Stimulated activated CD4-positive, alpha-beta T cell treated with anti-CD3 and anti-CD28 coated beads, Interleukin-1b, Interleukin-23, amount 100 ng/mL, for 48 hours (primary cell): ENCODE measurements around the gene FMN2.

ENCODE experiments used
- DNase-seq: peaks from one replicate; pipeline ENCODE4 v3.0.0-alpha.2; 2020

Gene FMN2

DNA sequence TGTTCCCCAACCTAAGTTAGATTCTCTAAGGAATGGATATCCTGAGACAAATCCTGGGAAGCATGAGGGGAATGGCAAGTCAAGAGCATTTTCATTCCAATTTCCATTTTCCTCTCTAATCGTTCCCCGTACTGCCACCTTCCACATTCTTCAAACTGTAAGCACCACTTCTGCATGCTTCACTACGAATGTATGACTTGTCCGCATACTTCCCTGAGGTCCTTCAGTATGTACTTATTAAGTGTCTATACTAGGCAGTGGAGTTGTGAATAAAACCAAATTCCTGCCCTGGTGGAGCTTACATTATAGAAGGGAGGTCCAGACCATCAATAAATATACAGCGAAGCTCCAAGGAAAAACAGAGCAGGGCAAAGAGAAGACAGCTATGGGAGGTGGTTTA lies 365.5 kb downstream of the FMN2 start:
- DNase-seq: no peak

DNA sequence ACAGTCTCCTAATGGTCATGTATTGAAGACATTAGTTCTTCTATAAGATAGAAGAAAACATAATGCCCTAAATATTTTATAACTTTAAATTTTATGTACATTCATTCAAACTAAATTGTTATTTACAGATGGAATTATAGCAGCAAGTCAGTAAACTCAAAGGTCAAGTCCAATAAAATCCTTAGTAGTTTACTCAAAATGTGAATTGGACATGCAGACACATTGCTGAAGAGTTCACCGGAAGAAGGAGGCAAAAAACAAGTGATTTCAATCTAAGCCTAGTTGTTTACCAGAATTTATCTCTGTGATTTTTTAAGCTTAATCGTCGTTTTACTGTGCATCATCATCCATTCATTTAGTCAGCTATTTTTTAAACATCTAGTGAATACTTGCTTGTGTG lies 370.6 kb downstream of the FMN2 start:
- no peak for DNase-seq

DNA sequence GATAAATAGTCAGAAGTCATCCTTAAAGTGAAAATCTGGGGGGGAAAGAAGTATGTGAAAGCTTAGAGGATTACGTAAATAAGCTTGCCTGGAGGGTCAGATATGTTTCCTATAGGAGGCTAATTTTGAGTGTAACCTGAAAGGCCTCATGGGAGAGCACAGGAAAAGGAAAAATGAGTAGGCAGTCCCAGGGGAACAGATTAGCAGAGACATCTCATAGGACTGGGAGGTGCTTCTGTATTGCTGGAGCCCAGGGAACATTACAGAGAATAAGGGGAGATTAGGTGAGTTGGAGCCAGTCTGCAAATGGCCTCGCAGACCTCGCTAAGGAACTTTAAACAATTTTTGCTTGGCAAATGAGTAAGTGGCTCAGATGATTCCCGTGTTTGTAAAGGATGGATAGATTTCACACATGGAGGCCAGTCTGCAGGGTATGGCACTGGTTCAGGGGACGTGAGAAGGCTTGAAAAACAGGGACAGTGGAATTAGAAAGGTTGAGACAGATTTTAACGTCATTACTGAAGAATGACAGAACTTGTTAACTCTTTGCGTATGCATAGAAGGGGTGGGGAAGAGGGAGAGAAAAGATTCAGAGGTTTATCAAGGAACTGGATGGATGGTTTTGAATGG lies 371.2 kb downstream of the FMN2 start:
- DNase-seq: no peak

DNA sequence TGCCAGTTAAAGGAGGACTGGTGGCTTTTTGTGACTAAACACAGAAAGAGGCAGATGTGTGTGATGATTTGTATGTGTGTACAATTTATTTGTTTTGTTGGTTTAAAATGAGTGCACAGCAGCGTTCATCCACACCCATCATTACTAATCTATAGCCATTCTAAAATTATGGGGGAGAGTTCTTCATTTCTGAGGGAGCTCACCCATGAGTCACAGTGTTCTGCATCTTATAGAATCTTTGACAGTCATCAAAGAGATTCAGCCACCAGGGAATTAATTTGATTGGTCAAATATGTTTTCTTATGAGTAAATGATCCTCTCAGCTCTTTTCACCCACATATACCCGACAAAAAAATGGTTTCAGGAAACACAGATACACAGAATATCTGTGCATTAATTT lies 372.4 kb downstream of the FMN2 start:
- no peak for DNase-seq

DNA sequence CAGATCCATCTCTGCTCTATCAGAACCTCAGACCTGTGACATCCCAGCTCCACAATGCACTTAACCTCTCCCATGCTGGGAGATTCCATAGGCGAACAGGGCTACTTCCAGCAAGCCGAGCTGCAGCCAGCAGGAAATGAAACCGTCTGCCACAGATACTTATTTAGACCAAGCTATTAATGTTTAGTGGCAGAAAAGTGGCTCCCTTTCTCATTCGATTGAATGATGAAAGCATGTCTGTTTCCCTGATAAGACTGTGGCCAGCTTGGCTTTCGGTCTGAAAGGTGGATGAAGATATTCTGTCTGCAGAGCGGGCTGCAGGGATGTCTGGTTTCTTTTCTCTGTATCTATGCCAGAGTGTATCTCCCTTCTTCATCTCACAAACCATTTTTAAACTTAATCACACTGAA lies 373.9 kb downstream of the FMN2 start:
- no peak for DNase-seq

DNA sequence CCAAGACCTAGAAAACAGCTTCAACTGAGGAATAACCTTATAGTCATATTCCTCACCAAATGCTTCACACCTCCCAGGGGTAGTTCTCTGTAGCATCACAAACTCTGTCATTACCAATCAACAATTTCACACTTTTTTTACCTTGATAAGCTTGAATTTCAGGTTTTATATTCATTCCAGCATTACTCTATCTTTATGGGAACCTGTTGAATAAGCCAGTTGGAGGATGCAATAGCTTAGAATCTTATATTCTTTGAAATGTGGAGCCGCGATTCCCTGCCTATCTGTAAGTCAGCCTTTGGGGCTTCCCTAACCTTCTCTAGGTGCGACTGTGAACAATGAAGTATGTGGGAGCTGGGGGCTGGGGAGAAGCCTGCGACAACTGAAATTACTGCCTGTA lies 374.8 kb downstream of the FMN2 start:
- DNase-seq: no peak

DNA sequence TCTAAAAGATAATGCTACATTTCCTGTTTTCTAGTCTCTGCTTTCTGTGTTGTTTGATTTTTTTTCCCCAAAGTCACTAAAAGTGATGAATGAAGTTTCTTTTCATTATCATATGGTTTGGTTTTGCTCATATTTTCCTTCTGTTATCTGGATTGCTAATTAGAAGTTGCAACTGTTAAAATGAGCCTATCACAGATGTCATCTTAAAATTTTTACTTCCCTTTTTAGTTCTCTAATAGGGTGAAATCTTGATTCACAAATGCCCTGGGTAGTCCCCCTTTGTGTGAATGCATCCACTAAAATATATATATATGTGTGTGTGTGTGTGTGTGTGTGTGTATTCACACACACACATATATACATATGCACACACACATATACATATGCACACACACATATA lies 376.2 kb downstream of the FMN2 start:
- DNase-seq: no peak

DNA sequence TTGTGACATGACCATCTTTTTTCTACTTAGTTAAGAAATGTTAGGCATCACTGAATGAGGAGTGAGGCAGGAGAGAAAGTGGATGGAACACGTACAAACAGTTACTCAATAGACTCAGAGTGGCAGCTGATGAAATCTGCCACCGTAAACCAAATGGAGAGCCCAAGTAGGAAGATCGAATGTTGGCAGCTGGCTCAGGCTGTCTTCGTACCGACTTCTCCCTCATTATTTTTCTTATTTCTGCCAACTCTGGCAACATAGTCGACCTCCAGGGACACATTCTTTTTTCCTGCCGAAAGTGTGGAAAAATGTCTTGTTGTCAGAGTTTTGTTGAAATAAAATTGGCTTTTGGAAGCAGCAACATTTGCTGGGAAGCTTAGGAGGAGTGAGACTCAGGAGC lies 377.0 kb downstream of the FMN2 start:
- DNase-seq: no peak

DNA sequence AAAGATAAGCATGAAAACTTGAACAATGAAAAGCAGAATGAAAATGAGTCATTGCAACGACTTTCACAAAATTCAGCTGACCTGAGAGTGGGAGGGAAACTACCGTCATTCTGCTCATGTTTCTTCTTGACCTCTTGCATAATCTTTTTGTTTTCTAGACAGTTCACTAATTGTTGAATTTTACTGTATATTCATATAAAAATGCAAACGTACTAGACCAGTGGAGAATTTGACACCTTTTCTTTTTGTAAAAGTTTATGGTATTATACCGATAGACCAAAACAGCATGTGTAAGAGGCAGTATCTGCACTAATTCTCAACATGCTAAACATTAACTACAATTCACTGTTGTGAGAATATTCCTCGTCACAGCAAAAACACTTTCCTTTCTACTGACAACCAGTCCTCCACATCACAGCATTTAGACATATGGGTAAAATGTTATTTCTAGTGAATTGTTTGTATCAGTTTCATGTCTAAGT lies 382.5 kb downstream of the FMN2 start:
- DNase-seq: no peak

DNA sequence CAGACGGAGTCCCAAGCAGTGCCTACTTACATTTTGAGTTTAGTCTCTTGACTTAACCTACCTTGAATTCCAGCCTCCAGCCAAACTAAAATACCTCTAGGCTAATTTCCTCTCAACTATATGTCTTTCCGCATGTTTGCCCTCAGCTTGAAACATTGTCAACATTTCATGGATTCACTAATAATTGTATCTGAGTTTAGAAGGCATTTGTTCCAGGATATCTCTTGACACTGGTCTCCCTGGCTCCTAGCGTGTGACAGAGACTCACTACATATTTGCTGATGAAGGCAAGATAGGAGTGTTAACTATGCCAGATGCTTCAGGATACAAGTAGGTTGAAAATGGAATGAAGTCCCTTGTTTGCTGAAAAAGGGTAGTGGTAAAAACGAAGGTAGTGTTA lies 384.1 kb downstream of the FMN2 start:
- DNase-seq: no peak

DNA sequence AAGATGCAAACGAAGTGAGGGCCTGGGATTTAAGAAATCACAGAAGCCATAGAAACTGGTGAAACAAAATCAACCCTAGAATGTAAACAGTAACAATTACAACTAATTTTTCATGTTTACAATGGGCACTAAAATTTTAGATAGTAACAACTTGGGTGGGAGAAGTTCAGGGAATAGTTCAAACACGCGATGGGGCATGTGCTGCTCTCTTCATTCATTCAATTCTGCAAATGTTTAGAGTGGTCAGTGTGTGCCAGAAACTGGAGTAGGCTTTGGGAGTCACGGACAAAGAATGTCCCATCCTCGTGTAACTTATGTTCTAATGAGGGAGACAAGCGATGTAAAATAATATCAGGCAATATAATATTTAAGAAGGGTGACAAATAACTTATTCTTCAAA lies 386.9 kb downstream of the FMN2 start:
- DNase-seq: no peak

DNA sequence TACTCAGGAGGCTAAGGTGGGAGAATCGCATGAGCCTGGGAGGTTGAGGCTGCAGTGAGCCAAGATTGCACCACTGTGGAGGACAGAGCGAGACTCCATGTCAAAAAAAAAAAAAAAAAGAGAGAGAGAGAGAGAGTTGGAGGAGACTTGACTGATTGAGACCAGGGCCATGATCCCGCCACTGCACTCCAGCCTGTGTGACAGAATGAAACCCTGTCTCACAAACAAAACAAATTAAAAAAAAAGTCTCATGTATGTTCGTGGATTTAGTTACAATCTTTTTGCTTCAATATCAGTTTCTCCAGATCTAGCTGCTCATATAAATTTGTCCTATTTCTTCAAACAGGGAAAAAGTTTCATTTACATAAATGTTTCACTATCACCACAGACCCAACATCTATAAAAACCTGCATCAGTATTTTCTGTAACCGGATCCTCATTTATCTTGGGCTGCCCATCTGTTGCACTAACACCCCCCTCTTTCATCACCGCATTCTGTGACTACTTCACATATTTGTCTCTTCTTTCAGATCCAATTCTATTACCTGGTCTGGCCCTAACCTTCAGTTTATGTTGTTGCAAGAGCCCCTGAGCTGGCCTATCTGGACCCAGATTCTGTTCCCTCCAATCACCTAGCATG lies 393.2 kb downstream of the FMN2 start:
- DNase-seq: no peak

DNA sequence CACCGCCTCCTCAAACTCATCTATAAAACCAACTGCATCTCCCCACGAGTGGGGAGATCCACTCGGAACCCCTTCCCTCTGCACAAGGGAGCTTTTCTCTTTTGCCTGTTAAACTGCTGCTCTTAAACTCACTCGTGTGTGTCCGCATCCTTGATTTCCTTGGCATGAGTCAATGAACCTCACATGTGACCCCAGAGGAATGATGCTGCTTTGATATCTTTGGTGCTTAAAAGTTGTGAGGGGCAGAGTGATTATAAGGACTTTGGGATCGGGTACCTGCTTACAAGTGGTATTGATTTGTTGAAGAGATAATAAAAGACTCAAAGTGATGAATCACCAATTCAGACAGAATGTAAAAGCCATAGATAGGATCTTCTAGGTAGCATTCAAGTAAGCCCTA lies 394.9 kb downstream of the FMN2 start:
- no peak for DNase-seq

DNA sequence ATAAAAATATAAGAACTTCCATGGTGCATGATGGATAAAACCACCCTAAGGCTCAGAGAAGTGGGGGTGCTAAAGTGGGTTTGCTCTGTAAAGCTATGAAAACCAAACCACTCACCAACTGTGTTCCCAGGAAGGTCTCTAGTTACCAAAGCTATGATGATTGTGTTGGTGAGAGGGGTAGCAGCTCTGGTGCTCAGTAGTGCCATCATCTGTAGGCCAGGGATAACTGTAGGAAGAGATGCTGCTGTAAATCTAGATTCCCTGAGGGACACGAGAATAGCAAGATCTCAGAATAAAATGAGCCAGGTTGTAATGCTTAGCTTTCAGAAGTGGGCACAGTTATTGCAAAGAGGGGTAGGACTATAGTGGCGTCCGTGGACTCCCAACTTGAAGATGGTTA lies 395.8 kb downstream of the FMN2 start:
- DNase-seq: no peak

DNA sequence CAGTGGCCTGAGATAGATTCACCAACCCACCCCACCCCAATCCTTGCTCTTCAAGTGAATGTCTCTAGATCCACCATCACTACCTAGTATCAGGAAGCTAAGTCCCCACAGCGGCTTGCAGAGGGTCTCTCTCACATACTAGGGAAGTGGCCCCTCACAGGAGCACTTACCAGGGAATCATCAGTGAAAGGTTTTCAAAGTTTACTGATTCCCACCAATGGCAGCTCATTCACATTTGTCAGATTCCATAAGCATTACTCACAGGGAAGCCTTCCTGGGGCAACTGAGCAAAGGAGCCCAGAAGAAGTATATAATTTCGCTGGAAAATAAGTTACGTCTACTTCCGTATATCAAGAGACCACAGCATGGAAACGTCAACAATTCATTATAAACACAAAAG lies 399.5 kb downstream of the FMN2 start:
- DNase-seq: no peak

DNA sequence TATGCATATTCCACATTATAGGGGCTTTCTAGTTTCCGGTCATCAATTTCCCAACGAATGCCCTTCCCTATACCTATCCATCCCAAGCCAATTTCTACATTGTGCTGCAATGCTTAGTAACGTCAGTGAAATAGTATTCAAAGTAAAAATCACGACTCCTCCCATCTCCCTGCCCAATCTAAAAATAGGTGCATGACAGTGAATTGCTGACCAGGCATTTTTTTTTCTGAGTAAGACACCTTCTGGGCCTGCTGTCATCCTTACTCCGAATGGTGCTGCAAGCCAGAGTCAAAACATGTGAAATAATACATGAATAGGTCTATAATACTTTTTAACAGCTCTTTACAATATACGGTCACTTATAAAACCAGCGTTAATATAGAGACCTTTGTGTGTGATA lies 400.1 kb downstream of the FMN2 start:
- no peak for DNase-seq

DNA sequence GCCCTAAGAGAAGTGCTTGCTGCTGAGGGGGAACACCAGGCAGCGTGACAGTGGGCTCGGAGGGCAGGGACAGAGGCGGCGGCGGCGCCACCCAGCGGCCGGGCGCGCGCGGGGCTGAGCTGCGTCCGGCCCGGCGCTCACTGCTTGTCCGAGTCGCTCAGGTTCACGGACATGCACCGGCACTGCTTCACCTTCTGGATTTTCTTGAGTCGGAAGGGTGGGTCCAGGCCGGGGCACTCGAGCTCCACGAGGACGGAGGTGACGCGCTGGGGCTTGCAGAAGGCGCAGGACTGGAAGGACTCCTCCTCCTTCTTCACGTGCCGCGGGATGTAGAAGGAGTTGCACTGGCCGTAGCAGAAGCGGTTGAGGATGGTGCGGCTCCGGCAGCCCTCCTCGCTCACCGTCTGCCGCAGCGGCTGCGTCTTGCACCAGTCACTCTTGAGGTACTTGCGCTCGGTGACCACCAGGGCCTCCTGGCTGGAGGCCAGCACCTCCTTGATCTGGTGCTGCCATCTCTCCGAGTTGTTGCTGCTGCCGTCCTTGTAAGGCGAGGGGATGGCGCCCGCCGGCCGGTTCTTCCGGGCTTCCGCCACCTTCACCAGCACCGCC lies 401.3 kb downstream of the FMN2 start:
- peak; percentile 5 for DNase-seq

DNA sequence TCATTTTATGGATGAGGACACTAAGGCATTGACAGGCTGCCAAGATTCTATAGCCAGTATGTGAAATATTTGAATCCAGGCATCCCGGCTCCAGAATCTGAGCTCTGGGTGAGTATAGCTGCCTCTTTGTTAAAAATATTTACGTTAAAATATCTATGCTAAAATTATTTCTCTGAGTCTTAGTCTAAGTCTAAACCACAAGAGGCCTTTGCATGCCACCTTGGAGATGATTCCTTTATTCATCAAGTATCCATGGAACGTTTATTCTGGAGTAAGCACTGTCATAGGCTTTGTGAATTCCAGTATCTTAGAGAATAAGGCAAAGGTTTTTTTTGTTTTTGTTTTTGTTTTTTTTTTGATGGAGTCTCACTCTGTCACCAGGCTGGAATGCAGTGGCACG lies 403.9 kb downstream of the FMN2 start:
- DNase-seq: no peak

DNA sequence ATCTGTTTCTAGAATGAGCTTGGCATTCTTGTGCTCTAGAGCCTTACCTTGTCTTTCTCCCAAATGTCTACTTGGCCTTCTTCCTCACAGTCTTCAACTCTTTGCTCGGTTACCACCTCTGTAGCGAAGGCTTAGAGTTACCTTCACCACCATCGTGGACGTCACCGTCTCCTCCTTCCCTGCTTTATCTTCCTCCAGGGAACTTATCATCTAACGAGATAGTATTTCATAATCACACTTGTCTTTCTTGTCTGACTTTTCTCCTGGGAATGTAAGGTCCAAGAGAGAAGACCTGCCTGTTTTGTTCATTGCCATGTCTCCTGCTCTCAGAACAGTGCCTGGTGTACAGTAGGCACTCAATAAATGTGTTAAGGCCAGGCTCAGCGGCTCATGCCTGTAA lies 404.7 kb downstream of the FMN2 start:
- DNase-seq: no peak

DNA sequence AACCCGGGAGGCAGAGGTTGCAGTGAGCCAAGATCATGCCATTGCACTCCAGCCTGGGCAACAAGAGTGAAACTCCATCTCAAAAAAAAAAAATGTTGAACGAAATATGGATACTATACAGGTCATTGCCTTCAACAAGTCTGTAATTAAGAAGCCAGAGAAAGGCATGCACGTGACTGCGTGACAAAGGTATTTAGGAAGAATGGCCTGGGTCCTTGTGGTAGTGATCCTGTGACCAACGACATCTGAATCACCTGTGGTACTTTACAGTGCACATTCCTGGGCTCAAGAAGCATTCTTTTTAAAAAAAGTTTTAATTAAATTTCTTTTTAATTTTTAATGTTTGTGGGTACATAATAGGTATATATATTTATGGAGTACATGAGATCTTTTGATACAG lies 405.3 kb downstream of the FMN2 start:
- DNase-seq: no peak

DNA sequence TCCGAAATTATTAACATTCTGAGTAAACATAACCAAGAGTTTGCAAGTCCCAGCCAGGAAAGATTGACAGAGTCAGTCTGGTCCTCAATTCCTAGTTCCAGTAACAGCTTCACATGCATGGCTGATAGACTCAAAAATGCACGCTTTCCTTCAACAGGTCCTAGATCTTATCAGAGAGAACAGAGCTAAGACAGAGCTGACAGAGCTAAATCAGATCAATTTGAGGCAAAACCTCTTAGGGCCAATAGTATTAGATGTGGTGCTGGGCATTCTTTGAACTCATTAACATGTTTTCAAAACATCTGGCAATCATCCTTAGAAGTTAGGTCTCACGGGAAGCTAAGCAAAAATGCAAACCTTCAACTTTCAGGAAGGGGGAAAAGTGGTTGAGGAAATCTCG lies 406.2 kb downstream of the FMN2 start:
- no peak for DNase-seq

DNA sequence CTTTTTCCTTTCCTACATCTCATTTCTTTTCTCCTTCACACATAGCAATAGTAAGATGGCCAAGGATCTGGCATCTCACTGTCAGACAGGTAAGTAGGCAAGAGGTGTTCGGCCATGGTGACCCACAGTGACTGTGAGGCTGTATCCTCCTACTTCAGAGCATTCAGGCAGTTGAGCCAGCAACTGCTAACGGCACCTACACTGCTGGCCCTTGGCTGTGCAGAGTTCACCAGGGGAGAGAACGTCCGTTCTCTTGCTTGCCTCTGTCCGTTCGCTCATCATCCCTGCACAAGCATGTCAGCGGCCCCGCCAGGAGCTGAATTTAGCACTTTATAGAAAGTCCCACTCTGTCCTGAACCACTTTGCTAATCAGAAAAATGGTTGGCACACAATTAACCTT lies 406.7 kb downstream of the FMN2 start:
- DNase-seq: no peak

DNA sequence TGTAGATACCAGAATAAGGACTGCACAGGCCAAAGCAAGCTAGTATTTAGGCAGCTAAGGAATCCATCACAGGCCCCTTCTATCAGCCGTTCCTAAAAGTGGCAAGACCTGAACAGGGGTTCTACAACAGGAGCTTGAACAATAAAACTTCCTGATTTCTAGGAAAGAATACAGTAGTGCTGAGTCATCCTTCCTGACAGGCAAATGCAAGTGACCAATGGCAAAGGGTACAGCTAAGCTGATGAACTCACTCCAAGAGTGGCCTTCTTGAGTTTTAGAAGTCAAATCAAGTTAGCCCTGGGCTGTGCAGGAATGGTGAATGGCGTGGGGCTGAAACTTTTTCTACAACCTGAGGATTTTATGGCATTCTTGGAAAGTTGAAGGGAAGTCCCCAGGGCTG lies 407.3 kb downstream of the FMN2 start:
- no peak for DNase-seq

DNA sequence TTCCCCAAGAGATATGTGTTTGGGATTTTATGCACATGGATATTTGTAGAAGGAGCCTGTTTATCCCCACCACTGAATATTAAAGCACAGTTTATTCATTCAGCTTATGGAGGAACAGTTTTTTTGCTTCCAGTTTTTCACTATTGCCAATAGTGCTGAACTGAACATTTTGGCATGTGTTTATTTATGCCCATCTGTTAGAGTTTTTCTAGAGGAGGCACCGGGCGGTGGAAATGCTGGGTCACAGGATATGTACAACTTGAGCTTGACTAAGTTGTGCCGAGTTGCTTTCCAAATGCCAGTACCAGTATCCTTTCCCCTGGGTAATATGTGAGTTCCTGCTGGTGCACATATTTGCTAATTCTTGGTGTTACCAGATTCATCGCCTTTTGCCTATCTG lies 409.0 kb downstream of the FMN2 start:
- no peak for DNase-seq

DNA sequence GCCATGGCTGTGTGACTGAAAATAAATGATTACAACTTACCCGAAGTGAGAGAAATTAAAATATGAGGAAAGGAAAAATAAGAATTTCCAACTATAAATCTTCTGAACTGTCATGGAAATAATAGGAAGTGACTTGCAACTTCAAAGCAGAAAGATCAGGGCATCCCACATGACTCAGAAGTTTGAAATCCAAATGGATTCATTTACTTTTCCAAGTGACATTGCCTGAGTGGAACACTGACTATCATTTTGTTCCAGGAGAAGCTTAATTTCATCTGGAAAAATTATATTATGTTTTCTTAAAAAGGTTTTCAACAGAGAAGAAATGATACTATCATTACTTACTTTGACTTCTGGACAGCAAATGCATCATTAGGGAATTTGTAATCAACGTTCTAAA lies 409.4 kb downstream of the FMN2 start:
- no peak for DNase-seq
